ENCODE results near the gene PON2.

- TF ChIP-seq POLR2A (IDR thresholded peaks at IDR 0.05) (no peak), CTCF (IDR thresholded peaks at IDR 0.05) (no peak)
Observed at GRCh38 chr7:95429241-95429990, 5.4 kb downstream of the PON2 start.

Measured in tibial nerve (tissue), 3 donors.